ENCODE results near the gene CD2AP.
"Not testable (repeated sequence)": the region's sequence is repeated elsewhere in the genome, so short reads cannot be mapped to it uniquely, and the experiment has no call there.

Gene CD2AP

DNA sequence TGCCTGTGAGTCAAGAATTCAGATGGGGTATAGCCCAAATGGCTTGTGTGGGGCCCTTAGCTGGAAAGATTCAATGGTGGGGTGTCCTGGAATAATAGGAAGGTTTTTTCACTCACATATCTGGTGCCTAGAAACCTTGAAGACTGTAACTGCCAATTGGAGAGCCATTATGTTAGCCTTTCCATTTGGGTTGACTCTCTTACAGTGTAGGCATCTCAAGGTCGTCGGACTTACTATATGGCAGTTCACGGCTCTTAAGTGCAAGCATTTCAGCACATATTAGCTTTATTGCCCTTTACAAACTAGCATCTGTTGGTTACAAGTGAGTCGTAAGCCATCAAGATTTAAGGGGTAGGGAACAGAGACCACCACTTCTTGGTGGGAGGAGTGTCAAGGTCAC is 74.1 kb downstream of the CD2AP start:
- no peaks in the 10 kb centered on the region for H3F3A ChIP-seq (ENCODE audit: insufficient read depth, low read length)
- no peaks in the 10 kb centered on the region for H3K79me2 ChIP-seq (ENCODE audit: low read length)
- H3K9me2 ChIP-seq (replicated peaks; ENCODE audit: insufficient read depth, low read length), result no peaks in the 10 kb centered on the region
- no peaks in the 10 kb centered on the region for H3K27me3 ChIP-seq (replicated peaks; ENCODE audit: insufficient read depth, low read length)
- TF ChIP-seq EZH2 (optimal IDR thresholded peaks at IDR 0.05; ENCODE audit: low read depth, low read length) (no peak), EZH2phosphoT487 (IDR thresholded peaks at IDR 0.05; ENCODE audit: low read length) (no peak)
- TF ChIP-seq, protein P1, sequence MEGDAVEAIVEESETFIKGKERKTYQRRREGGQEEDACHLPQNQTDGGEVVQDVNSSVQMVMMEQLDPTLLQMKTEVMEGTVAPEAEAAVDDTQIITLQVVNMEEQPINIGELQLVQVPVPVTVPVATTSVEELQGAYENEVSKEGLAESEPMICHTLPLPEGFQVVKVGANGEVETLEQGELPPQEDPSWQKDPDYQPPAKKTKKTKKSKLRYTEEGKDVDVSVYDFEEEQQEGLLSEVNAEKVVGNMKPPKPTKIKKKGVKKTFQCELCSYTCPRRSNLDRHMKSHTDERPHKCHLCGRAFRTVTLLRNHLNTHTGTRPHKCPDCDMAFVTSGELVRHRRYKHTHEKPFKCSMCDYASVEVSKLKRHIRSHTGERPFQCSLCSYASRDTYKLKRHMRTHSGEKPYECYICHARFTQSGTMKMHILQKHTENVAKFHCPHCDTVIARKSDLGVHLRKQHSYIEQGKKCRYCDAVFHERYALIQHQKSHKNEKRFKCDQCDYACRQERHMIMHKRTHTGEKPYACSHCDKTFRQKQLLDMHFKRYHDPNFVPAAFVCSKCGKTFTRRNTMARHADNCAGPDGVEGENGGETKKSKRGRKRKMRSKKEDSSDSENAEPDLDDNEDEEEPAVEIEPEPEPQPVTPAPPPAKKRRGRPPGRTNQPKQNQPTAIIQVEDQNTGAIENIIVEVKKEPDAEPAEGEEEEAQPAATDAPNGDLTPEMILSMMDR (IDR thresholded peaks at IDR 0.05; ENCODE audit: low read length), result no peak
- no peaks in the 10 kb centered on the region for H3K9me3 ChIP-seq (replicated peaks; ENCODE audit: insufficient read depth, low read length)
- H4K20me1 ChIP-seq (ENCODE audit: insufficient read depth, low read length), result no peaks in the 10 kb centered on the region
- H3K27ac ChIP-seq (ENCODE audit: low read length), result no peak overlapping the region
- no peaks in the 10 kb centered on the region for H3K4me1 ChIP-seq (ENCODE audit: low read length)
- no peak overlapping the region for H3K4me3 ChIP-seq (ENCODE audit: low read length)
- H3K36me3 ChIP-seq (replicated peaks; ENCODE audit: insufficient read depth, low read length), result no peaks in the 10 kb centered on the region
- DNase-seq, result no peak
- H3K4me2 ChIP-seq (ENCODE audit: low read depth, low read length), result no peak overlapping the region
- H2AFZ ChIP-seq (ENCODE audit: low read length), result no peak overlapping the region
- no peak overlapping the region for H3K9ac ChIP-seq (ENCODE audit: low read length)

DNA sequence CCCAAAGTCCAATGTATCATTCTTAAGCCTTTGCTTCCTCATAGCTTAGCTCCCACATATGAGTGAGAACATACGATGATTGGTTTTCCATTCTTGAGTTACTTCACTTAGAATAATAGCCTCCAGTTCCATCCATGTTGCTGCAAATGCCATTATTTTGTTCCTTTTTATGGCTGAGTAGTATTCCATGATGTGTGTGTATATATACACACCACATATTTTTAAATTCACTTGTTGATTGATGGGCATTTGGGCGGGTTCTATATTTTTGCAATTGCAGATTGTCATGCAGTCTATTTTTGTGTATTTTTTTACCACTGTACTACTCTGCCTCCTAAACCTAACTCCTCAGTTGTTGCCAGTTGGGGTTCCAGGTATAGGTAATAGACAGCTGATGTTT is 74.7 kb downstream of the CD2AP start:
- TF ChIP-seq EZH2phosphoT487 (IDR thresholded peaks at IDR 0.05; ENCODE audit: low read length) (no peak), EZH2 (optimal IDR thresholded peaks at IDR 0.05; ENCODE audit: low read depth, low read length) (no peak)
- TF ChIP-seq, protein P1 (IDR thresholded peaks at IDR 0.05; ENCODE audit: low read length), result no peak
- Histone ChIP-seq H3K9me2 (replicated peaks; ENCODE audit: insufficient read depth, low read length) (no peaks in the 10 kb centered on the region), H3K27me3 (replicated peaks; ENCODE audit: insufficient read depth, low read length) (no peaks in the 10 kb centered on the region), H3F3A (ENCODE audit: insufficient read depth, low read length) (no peaks in the 10 kb centered on the region), H3K9ac (ENCODE audit: low read length) (no peak overlapping the region), H3K4me2 (ENCODE audit: low read depth, low read length) (no peak overlapping the region), H3K36me3 (replicated peaks; ENCODE audit: insufficient read depth, low read length) (no peaks in the 10 kb centered on the region), H4K20me1 (ENCODE audit: insufficient read depth, low read length) (no peaks in the 10 kb centered on the region), H3K79me2 (ENCODE audit: low read length) (no peaks in the 10 kb centered on the region), H3K4me1 (ENCODE audit: low read length) (no peaks in the 10 kb centered on the region), H3K9me3 (replicated peaks; ENCODE audit: insufficient read depth, low read length) (no peaks in the 10 kb centered on the region), H2AFZ (ENCODE audit: low read length) (no peak overlapping the region), H3K4me3 (ENCODE audit: low read length) (no peak overlapping the region), H3K27ac (ENCODE audit: low read length) (no peak overlapping the region)
- DNase-seq, result no peak

DNA sequence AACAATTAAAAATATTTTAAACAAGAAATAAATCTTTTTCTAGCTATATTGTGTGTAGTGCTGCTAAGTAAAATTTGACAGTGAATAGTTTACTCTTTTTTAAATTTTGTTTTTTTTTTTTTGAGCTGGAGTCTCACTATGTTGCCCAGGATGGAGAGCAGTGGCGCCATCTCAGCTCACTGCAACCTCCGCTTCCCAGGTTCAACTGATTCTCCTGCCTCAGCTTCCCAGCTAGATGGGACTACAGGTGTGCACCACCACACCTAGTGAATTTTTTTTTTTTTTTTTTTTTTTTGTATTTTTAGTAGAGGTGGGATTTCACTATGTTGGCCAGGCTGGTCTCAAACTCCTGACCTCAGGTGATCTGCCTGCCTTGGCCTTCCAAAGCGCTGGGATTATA is 75.7 kb downstream of the CD2AP start:
- H3K79me2 ChIP-seq (ENCODE audit: low read length); H3K9ac ChIP-seq (ENCODE audit: low read length): not testable (repeated sequence)

DNA sequence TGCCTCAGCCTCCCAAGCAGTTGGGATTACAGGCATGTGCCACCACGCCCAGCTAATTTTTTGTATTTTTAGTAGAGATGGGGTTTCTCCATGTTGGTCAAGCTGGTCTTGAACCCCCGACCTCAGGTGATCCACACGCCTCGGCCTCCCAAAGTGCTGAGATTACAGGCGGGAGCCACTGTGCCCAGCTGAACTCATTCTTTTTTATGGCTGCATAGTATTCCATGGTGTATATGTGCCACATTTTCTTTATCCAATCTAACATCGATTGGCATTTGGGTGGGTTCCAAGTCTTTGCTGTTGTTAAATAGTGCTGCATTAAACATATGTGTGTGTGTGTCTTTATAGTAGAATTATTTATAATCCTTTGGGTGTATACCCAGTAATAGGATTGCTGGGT is 78.9 kb downstream of the CD2AP start:
- H3F3A ChIP-seq (ENCODE audit: insufficient read depth, low read length); H3K27me3 ChIP-seq (replicated peaks; ENCODE audit: insufficient read depth, low read length); H3K4me1 ChIP-seq (ENCODE audit: low read length); H3K4me3 ChIP-seq (ENCODE audit: low read length); H3K9me2 ChIP-seq (replicated peaks; ENCODE audit: insufficient read depth, low read length); H3K9ac ChIP-seq (ENCODE audit: low read length); H3K36me3 ChIP-seq (replicated peaks; ENCODE audit: insufficient read depth, low read length); H4K20me1 ChIP-seq (ENCODE audit: insufficient read depth, low read length); H3K4me2 ChIP-seq (ENCODE audit: low read depth, low read length); DNase-seq; H2AFZ ChIP-seq (ENCODE audit: low read length); H3K27ac ChIP-seq (ENCODE audit: low read length); H3K79me2 ChIP-seq (ENCODE audit: low read length); H3K9me3 ChIP-seq (replicated peaks; ENCODE audit: insufficient read depth, low read length): not testable (repeated sequence)

More for the DNA sequence above, 75.7 kb downstream of the CD2AP start:
- H4K20me1 ChIP-seq (ENCODE audit: insufficient read depth, low read length); H3K4me2 ChIP-seq (ENCODE audit: low read depth, low read length); H3K27ac ChIP-seq (ENCODE audit: low read length); DNase-seq; H3K9me2 ChIP-seq (replicated peaks; ENCODE audit: insufficient read depth, low read length); H3K9me3 ChIP-seq (replicated peaks; ENCODE audit: insufficient read depth, low read length); H3K36me3 ChIP-seq (replicated peaks; ENCODE audit: insufficient read depth, low read length); H2AFZ ChIP-seq (ENCODE audit: low read length); H3F3A ChIP-seq (ENCODE audit: insufficient read depth, low read length); H3K4me1 ChIP-seq (ENCODE audit: low read length); H3K4me3 ChIP-seq (ENCODE audit: low read length); H3K27me3 ChIP-seq (replicated peaks; ENCODE audit: insufficient read depth, low read length): not testable (repeated sequence)
